ENCODE measurements around the gene RSU1.

DNA sequence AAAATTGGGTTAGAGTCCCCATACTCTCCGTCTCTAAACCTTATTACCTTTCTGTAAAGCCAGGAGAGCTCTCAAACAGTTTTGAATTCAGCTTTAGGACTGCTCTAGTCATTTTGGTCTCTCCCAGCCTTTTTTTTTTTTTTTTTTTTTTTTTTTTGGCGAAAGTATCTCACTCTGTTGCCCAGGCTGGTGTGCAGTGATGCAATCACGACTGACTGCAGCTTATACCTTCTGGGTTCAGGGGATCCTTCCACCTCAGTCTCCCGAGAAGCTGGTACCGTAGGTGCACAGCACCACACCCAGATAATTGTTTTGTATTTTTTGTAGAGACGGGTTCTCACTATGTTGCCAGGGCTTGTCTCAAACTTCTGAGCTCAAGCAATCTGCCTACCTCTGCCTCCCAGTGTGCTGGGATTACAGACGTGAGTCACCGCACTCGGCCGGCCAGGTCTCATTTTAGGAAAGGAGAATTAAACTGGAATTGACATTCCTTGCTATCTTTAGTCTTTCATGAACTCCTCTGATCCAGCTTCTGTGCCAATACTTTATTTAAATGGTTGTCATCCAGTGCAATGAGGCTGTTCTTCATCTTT, 31.4 kb upstream of the RSU1 start:
- TF ChIP-seq, protein P1, sequence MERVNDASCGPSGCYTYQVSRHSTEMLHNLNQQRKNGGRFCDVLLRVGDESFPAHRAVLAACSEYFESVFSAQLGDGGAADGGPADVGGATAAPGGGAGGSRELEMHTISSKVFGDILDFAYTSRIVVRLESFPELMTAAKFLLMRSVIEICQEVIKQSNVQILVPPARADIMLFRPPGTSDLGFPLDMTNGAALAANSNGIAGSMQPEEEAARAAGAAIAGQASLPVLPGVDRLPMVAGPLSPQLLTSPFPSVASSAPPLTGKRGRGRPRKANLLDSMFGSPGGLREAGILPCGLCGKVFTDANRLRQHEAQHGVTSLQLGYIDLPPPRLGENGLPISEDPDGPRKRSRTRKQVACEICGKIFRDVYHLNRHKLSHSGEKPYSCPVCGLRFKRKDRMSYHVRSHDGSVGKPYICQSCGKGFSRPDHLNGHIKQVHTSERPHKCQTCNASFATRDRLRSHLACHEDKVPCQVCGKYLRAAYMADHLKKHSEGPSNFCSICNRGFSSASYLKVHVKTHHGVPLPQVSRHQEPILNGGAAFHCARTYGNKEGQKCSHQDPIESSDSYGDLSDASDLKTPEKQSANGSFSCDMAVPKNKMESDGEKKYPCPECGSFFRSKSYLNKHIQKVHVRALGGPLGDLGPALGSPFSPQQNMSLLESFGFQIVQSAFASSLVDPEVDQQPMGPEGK (CRISPR knock-in tag; IDR thresholded peaks at IDR 0.05; ENCODE audit: borderline replicate concordance) = no peak
- no peak for TF ChIP-seq RARB (CRISPR knock-in tag; IDR thresholded peaks at IDR 0.05)
- TF ChIP-seq, protein P2, sequence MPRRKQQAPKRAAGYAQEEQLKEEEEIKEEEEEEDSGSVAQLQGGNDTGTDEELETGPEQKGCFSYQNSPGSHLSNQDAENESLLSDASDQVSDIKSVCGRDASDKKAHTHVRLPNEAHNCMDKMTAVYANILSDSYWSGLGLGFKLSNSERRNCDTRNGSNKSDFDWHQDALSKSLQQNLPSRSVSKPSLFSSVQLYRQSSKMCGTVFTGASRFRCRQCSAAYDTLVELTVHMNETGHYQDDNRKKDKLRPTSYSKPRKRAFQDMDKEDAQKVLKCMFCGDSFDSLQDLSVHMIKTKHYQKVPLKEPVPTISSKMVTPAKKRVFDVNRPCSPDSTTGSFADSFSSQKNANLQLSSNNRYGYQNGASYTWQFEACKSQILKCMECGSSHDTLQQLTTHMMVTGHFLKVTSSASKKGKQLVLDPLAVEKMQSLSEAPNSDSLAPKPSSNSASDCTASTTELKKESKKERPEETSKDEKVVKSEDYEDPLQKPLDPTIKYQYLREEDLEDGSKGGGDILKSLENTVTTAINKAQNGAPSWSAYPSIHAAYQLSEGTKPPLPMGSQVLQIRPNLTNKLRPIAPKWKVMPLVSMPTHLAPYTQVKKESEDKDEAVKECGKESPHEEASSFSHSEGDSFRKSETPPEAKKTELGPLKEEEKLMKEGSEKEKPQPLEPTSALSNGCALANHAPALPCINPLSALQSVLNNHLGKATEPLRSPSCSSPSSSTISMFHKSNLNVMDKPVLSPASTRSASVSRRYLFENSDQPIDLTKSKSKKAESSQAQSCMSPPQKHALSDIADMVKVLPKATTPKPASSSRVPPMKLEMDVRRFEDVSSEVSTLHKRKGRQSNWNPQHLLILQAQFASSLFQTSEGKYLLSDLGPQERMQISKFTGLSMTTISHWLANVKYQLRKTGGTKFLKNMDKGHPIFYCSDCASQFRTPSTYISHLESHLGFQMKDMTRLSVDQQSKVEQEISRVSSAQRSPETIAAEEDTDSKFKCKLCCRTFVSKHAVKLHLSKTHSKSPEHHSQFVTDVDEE (CRISPR knock-in tag; IDR thresholded peaks at IDR 0.05) = no peak
- no peak for TF ChIP-seq ARNTL (CRISPR knock-in tag; IDR thresholded peaks at IDR 0.05; ENCODE audit: borderline replicate concordance, low read depth)
- TF ChIP-seq ZFP3 (CRISPR knock-in tag; IDR thresholded peaks at IDR 0.05) = 0 out of 2 replicates have a peak, but pooled peaks have one; percentile 20
- TF ChIP-seq ZFP30 (CRISPR knock-in tag; IDR thresholded peaks at IDR 0.05) = no peak
- TF ChIP-seq ZNF70 (CRISPR knock-in tag; IDR thresholded peaks at IDR 0.05) = no peak
